ENCODE measurements around the gene CTDSPL.

DNA sequence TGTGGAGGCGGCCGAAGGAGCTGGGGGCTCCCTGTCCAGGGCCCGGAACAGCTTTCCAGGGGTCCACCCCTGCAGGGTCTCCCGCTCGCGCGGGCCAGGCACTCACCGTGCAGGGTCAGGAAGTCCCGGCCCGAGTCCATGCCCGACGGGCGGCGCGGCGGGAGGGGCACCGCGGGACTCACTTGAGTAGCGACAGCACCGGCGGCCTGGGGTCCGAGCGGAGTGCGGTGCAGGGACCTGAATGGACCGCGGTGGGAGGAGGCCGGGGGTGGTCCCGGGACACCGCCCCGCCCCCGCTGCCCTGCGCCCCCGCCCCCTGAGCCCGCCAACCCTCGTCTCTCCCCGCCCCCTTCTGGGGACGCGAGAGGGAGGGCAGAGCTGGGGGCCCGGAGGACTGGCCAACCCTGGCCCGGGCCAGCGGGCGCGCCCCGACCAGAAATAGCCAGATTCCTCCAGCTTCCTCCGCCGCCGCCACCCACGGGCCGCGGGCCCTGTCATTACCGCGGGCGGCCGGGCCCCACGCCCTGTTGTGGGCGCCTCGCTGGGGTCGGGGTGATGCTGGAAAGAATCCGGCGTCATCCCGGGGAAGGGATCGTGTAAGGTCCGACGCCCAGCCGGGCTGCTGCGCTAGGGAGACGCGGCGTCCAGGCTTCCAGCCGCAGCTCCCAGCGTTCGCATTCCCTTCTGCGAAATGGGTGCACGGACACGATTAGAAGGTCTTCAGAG lies 167.9 kb downstream of the CTDSPL start, which contains the start of gene PLCD1:
- TF ChIP-seq, protein P1, sequence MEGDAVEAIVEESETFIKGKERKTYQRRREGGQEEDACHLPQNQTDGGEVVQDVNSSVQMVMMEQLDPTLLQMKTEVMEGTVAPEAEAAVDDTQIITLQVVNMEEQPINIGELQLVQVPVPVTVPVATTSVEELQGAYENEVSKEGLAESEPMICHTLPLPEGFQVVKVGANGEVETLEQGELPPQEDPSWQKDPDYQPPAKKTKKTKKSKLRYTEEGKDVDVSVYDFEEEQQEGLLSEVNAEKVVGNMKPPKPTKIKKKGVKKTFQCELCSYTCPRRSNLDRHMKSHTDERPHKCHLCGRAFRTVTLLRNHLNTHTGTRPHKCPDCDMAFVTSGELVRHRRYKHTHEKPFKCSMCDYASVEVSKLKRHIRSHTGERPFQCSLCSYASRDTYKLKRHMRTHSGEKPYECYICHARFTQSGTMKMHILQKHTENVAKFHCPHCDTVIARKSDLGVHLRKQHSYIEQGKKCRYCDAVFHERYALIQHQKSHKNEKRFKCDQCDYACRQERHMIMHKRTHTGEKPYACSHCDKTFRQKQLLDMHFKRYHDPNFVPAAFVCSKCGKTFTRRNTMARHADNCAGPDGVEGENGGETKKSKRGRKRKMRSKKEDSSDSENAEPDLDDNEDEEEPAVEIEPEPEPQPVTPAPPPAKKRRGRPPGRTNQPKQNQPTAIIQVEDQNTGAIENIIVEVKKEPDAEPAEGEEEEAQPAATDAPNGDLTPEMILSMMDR (IDR thresholded peaks at IDR 0.05; ENCODE audit: poor library complexity), result no peak
- TF ChIP-seq EZH2 (IDR thresholded peaks at IDR 0.05; ENCODE audit: borderline replicate concordance), result no peak
